ENCODE measurements around the gene RGS3. TPM values are rescaled to one million over a fixed set of nuclear protein-coding genes. Genes with fewer than 3 reads are reported as not detected.

Gene RGS3
- total RNA-seq, 1 experiment from 2014 or later: 75.3 TPM

DNA sequence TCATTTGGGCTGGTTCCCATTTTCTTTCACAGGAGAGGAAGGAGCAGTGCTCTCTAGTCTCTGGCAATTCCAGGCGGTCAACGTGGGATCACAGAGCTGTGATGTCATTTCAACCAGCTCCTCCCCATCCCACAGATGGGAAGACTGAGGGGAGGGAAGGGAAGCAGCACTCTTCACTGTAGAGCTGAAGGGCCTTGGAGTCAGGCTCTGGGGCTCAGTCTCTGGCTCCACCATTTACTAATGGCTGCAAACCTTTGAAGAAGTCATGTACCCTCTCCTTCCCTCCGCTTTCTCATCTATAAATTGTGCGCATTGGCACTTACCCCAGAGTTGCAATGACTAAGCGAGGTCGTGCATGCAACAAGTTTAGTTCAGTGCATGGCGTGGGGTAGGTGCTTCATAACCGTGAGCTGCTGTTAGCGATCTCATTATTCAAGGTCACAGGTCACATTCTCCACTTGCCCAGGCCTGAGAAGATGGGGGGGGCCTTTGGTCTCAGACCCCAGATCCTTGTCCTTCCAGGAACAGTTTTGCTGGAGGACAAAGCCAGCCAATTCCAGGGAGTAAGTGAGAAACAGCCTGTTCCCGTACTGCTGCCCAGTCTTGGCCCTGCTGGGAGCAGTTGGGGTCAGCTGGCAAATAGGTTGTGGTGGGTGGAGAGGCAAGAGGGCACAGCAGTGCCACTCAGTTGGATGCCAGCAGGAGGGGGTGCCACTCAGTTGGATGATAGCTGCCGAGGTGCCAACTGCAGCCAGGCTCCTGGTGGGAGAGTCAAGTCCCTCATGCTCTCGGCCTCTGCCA lies 136.7 kb downstream of the RGS3 start:
- DNase-seq (ENCODE audit: low spot score): peak; percentile 73

GRCh38 chr9:113600871-113601614 lies 137.5 kb downstream of the RGS3 start:
- DNase-seq (ENCODE audit: low spot score): no peak

DNA sequence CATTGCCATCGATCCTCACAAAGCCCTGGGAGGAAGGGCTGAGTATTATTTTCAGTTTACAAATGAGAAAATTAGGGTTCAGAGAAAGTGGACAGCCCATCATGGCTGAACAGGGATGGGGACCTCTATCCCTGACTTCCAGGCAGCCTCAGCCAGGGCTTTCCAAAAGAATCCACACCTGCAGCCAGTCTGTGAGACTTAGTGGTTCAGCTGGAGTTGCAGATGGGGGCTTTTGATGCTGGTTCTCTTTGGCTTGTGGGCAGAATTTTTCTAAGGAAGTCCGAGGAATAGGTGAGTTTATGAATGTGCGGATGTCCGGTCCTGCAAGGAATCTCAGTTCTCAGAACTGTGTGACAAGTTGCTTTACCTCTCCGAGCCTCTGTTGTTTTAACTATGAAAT lies 138.1 kb downstream of the RGS3 start:
- DNase-seq (ENCODE audit: low spot score): no peak

DNA sequence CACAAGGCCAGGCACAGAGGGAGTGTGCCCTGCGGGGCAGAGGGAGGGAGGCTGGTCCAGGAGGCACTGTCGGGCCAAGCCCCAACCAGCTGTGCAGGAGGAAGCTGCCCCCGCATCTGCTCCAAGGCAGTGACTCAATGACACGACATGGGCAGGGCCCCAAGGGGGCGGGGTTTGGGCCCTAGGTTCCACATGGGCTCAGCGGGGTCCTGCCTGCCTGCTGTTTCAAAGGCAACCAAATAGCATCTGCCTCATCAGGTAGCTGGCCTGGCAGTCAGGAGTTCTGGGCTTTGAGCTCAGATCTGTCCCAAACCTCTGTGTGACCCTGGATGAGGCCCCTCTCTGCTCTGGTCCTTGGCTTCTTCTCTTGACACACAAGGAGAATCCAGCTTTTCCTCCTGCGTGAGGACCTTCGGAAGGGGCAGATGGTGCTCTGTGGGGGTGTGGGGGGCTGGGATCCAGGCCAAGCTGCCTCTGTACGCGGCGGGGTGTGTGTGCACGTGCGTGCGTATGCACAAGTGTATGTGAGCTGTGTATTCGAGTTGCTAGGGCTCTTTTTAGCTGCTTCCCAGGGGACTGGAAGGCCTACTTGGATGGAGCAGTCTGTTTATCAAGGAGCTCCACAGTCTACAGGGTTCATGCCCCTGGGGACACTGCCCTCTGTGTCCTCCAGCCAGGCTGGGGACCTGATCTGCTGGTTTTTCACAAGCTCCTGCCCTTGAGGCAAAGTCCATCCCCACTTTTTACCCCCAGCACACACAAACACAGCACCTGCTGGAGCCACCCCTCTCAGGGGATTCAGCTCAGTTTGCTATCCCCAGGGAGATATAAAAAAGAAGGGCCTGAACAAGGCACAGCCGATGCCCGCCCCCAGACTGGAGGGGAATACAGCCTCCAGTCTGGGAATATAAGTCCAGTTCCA lies 138.9 kb downstream of the RGS3 start:
- DNase-seq (ENCODE audit: low spot score): peak; percentile 83

GRCh38 chr9:113603048-113603375 lies 139.5 kb downstream of the RGS3 start:
- DNase-seq (ENCODE audit: low spot score): no peak

GRCh38 chr9:113603773-113604172 lies 140.2 kb downstream of the RGS3 start:
- no peak for DNase-seq (ENCODE audit: low spot score)

GRCh38 chr9:113604393-113604792 lies 140.9 kb downstream of the RGS3 start:
- no peak for DNase-seq (ENCODE audit: low spot score)

GRCh38 chr9:113606510-113606909 lies 143.0 kb downstream of the RGS3 start:
- no peak for DNase-seq (ENCODE audit: low spot score)

- no peak for DNase-seq (ENCODE audit: low spot score)
Observed at GRCh38 chr9:113608082-113608685, 144.7 kb downstream of the RGS3 start.

DNA sequence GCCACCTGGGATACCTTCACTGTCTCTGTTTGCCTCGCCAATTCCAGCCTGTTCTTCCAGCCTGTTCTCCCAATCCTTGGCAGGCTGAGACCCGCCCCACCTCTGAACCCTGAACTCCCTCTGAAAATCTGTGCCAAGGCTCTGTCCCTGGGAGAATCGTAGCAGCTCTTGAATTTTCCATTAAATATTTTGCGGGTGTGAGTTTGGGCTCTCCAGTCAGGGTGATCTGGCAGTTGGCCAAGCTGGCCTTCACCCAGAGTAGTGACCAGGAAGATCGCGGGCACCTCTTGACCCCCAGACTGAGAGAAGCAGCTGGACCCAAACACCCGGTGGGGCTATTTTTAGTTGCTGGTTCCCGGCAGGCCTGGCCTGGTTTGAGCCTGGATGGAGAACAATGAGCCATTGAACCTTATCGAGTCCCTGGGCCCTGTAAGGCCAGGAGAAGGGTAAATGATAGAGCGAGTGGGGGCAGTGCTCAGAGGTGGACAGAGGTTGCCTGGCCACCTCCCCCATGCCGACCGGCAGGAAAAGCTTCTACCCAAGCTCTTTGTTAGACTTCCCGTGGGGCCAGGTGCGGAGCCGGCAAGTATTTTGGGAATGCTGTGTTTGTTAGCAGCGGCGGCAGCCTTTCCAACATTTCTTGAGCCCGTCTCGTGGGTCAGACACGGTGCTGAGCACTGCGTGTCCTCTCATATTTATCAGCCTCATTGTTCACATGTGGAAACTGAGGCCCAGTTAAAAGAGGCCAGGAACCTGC lies 146.2 kb downstream of the RGS3 start:
- peak; percentile 77 for DNase-seq (ENCODE audit: low spot score)

- no peak for DNase-seq (ENCODE audit: low spot score)
Observed at GRCh38 chr9:113611461-113612215, 148.1 kb downstream of the RGS3 start.

DNA sequence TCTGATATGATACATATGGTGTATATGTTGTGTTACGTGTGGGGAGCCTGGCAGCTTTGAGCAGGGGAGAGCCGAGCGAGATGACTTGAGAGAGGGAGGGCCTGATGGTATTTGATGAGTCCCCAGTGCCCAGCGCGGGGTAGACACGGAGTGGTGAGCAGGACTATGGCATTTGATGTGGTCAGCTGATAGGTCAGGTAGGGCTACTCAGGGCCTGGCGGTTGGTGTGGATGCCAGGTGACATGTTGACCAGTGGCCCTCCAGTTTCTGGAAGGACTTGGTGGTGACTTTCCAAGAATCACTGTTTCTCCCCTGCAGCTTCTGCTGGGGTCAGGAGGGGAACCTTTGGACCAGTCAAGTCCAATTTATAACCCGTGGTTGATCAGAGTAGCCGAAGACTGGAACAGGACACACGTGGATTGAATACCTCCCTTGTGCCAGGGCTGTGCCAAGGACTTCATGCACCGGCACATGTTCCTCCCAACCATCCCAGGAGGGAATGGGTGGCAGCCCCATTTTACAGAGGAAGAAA lies 148.8 kb downstream of the RGS3 start:
- DNase-seq (ENCODE audit: low spot score): no peak

- DNase-seq (ENCODE audit: low spot score): no peak
Observed at GRCh38 chr9:113612828-113613227, 149.3 kb downstream of the RGS3 start.

DNA sequence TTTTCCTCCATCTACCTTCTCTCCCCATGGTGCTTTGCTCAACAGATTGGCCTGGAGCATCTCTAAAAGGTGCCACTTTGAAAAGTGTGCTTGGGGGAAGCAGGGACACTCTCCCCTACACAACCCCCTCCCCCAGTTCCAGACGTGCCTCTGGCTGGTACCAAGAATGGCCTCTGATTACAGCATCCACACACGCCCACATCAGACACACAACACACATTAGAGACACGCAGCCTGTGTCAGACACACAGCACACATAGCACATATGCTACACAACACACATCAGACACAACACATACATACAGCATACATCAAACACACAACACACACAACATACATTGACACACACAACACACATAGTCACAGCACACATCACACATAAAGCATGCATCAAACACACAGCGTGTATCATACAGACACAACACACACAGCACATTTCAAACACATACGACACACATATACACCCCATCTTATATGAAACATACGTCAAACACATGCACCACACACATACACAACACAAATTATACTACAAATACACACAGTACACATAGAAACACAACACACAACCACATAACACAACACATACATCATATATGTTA lies 150.4 kb downstream of the RGS3 start:
- DNase-seq (ENCODE audit: low spot score): no peak

- DNase-seq (ENCODE audit: low spot score): no peak
Observed at GRCh38 chr9:113614843-113615648, 151.5 kb downstream of the RGS3 start.

GRCh38 chr9:113616116-113616515 lies 152.6 kb downstream of the RGS3 start:
- no peak for DNase-seq (ENCODE audit: low spot score)

DNA sequence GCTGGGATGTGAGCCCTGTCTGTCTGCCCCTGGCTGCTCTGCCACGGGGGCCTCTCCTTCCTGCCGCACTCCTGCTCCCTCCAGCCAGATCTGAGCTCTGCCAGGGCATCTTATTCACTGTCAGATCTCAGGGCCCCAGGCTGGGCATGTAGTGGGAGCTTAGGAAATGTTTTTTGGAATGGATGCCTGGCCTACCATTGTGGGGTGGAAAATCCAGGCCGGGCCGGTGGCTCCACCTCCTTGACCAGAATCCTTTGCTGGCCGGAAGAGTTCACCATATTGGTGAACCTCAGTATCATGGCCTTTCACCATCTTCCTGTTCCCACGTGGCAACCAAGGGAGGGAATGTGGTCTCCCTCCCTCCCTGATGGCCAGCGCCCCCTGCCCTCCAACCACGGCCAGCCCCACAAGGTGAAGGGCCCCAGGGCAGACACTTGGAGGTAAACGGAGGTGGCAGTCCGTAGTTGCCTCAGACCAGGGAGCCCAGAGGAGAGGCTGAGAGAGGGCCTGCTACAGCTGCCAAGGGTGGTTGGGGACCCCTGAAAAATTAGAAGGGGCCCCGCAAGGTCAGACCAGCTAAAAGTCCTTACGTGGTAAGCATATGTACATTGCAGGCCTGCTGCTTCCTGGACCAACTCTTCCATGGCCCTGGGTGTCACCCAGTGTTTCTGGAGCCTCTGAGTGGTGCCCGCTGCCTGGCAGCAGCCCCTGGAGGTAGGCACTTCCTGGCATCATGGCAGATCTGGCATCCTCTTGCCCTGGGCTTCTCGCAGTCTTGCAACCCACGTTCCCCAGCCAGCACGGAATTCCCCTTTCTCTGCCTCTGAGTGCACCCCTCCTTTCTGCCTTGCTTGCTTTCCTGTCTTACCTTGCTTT lies 153.3 kb downstream of the RGS3 start:
- no peak for DNase-seq (ENCODE audit: low spot score)

DNA sequence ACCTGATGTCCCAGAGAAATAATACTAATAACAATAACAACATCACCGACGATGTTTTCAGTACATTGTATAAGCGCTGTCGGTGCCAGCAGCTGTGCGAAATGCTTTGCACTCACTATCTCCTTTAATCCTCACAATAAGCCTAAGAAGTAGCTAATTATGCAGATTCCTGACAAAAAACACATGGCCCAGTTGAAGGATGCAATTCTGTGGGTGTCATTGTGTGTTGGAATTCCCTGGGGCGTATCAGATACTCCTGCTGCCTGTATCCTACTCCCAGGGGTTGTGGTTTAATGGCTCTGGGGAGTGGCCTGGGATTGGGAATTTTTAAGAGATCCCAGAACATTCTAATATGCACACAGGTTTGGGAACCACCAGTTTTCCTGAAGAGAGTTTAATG lies 154.0 kb downstream of the RGS3 start:
- DNase-seq (ENCODE audit: low spot score): peak; percentile 38
